HG02763 (cell line): ENCODE results near the gene SLC47A2.

ENCODE experiments used
- ATAC-seq: cut with Tn5 transposase; IDR thresholded peaks from one replicate; pipeline ENCODE4 v1.9.1; 2021; ENCODE audit warnings: mild to moderate bottlenecking, moderate library complexity; ENCODE audit not compliant: unreplicated experiment

Gene SLC47A2

DNA sequence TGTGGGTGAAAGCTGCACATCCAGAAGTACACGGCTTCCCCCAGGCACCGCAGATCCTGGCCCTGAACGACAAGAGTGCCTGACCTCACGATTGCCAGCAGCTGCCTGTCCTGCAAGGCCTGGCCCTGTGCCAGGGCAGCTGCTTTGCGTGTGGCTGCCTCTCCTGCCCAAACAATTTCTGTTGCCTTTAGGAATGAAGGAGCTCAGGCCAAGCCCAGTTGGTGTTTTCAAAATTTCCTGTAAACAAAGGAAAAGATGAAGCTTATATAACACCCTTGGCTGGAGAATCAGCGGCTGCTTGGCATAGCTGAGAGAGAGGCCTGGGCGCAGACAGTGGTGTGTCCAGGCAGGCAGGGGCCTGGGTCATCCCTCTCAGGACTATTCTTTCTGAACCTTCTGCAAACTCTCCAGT is 11.7 kb upstream of the SLC47A2 start:
- ATAC-seq, result no peak

- no peak for ATAC-seq
Observed at GRCh38 chr17:19727501-19728078, 11.2 kb upstream of the SLC47A2 start.

GRCh38 chr17:19726631-19727376 is 10.4 kb upstream of the SLC47A2 start:
- no peak for ATAC-seq

GRCh38 chr17:19725486-19725885 is 9.1 kb upstream of the SLC47A2 start:
- no peak for ATAC-seq

GRCh38 chr17:19724501-19725420 is 8.4 kb upstream of the SLC47A2 start:
- no peak for ATAC-seq

GRCh38 chr17:19723964-19724363 is 7.6 kb upstream of the SLC47A2 start:
- ATAC-seq, result no peak

DNA sequence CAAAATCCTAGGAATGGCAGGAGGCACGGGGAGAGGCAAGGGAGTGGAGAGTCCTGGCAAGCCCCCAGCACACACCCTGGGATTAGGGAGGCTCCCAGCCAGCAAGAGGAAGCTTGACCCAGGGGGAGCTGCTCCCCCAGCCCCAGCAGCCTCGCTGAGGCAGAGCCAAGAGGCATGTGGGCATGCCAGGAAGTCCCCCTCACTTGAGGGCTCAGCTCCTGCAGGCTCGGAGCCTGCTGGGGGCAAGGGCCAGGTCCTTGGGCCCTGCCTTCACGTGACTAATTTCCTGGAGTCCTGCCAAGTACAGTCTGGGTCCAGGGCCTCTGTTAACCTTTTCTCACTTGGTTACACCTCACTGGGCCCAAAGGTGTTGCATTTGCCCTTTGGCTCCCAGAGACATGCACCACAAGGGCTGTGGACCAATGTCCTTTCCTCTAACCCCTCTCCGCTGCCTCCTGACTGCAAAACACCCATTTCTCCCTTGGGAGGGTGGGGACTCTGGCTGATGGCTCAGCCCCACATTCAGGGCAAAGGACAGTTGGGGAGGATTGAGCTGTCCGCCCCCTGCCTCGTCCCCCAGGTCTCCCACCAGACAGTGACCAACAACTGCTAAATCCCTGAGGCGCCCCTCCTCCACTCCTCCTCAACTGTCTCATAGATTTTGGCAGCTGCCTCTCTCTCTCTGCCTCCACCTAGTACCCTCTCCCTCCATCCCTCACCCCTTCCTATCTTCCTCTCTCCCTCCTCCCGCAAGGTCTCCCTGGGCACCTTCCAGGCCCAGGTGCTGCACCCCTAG is 4.4 kb upstream of the SLC47A2 start:
- ATAC-seq, result no peak

DNA sequence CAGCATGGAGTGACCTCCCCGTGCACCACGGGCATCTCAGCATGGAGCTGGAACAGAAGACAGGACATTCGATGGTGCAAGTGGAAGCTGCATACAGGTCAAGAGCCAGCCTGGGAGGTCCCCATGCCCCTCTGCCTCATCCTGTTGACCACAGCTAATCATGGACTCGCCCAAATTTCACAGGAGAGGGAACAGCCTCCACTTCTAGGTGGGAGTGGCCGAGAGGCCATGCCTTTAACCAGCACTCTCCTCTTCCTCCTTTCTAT is 3.8 kb upstream of the SLC47A2 start:
- no peak for ATAC-seq

DNA sequence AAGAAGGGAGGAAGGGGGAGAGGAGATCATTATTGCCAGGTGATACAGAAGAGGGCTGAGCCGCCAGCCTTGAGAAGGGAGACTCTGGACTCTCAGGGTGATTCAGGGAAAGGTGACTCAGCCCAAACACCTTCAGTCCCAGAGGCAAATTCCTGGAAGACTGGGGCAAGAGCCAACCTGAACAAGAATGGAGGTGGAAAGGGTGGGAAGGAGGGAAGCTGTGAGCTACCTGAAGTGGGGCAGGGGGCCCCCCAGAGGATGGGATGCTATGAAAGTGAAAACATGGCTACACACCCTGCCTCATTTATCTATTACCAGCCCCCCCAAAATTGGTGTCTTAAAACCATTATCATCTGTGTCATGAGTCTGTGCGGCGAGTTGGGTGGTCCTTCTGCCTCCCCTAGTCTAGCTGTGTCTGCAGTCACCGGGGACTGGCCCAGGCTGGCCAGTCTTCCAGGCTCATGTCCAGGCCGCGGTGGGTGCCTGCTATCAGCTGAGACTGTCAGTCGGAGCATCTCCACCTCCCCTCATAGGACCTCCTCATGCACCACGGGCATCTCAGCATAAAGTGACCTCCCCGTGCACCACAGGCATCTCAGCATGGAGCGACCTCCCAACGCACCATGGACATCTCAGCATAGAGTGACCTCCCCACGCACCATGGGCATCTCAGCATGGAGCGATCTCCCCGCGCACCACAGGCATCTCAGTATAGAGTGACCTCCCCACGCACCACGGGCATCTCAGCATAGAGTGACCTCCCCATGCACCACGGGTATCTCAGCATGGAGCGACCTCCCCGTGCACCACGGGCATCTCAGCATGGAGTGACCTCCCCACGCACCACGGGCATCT is 3.2 kb upstream of the SLC47A2 start:
- ATAC-seq, result no peak

DNA sequence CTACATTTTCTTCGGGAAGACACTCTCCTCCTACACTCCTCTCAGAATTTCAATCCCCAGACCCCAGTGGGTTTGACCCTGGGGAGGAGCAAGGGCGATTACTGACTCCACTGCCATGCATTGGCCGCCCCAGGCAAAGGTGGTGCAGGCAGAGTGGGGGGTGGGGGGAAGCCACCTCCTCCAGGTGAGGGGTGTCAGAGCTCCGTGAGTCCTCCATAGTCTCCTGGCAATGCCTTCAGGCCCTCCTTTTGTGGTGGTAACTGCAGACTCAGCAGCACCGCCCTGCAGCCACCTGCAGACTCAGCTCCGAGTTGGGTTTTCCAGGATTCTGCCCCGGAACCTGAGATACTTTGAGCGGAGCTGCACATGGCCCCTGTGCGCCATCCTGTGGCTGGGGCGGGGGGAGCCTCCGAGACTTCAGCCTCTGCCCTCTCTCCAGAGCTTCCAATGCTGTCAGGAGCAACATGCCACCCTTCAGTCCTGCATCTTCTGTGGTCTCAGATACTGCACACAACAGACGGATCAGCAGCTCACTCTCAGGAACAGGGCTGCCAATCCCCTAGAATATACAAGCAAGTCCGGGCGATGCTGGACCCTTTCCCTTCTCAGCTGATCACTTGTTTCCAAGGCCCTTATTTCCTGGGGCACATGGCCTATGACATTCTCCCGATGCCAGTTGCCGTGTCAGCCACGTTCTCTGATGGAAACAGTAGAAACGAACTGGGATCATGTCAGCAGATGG is 2.4 kb upstream of the SLC47A2 start:
- no peak for ATAC-seq

- ATAC-seq, result no peak
Observed at GRCh38 chr17:19718041-19718612, 1.7 kb upstream of the SLC47A2 start.

- no peak for ATAC-seq
Observed at GRCh38 chr17:19717411-19717908, 1.1 kb upstream of the SLC47A2 start.

- no peak for ATAC-seq
Observed at GRCh38 chr17:19717031-19717360, 612 bp upstream of the SLC47A2 start.

- no peak for ATAC-seq
Observed at GRCh38 chr17:19714542-19715411, 1.6 kb downstream of the SLC47A2 start.

DNA sequence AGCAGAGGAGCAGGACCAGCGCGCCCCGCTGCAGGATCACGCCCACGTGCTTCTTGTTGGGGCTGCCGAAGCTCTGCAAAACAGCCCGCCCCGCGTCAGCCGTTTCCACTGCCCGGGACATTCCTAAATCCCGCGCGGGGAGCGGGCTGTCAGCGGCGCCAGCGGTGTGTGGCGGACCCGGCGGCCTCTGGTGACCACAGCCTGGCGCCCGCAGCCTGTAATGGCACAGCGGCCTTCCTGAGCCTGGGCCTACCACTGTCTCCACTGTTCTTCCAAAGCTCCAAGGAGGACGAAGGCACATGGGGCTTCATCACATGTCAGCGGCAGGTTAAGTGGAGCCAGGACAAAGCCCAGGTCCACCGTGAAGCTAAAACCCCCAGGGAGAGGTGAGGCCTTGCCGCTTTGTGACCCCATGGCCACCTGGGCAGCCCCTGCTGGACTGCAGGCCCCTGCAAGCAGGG is 2.5 kb downstream of the SLC47A2 start:
- no peak for ATAC-seq

DNA sequence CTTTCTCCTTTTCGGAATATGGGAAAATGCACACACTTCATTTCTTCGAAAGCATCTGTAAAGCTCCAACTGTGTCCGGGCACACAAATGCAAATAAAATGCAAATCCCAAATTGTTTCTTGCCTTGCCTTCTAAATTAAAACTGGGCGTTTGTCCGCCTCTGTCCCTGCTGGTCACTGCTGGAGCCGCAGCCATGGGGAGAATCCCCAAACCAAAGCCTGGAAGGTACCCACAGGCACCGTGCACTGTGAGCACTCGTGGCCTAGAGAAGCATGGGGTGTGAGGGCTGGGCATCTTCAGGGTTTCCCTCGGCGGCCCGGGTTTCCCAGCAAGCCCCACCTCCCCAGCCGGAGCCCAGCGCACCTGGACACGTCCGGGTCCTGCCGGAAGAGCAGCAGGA is 2.9 kb downstream of the SLC47A2 start:
- ATAC-seq, result no peak

DNA sequence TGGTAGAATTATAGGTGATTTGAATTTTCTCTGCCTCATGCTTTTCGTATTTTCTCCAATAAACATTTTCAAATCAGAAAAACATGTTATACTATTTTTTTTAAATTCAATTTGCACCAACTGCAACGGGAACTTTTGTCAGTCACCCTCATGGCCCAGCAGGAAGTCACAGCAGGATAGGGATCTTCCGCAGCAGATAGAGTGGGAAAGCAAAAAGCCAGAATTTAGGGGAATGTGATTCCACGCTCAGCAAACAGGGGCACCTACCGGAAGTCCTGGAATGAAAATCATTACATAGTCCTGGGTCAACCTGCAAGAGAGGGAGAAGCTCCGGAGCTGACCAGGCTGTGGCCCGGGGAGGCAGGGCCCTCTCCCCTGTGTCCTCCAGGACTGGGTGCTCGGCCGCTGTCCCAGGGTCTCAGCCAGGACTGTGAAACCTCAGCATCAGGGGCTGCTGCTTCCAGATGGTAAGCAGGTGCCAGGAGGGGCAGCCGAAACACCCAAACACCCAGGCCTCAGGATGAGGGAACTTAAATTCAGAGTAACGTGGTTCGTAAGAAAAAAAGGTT is 3.9 kb downstream of the SLC47A2 start:
- ATAC-seq, result no peak

GRCh38 chr17:19709841-19710240 is 6.5 kb downstream of the SLC47A2 start:
- ATAC-seq, result no peak
